ENCODE results near the gene KDM4B. TPM values are rescaled to one million over a fixed set of nuclear protein-coding genes. Genes with fewer than 3 reads are reported as not detected.

KDM4B gene
- polyA plus RNA-seq, 3 donors, result 6.4 to 22.7 (median 12.7) TPM

DNA sequence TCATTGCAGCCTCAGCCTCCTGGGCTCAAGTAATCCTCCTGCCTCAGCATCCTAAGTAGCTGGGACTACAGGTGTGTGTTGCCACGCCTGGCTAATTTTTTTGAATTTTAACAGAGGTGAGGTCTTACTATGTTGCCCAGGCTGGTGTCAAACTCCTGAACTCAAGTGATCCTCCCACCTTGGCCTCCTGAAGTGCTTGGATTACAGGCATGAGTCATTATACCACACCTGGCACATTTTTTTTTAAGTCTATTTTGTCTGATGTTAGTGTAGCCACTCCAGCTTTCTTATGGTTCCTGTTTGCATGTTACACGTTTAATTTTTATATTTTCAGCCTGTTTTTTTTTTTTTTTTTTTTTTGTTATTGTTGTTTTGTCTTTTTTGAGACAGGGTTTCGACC, 24.8 kb downstream of the KDM4B start:
- Histone ChIP-seq H3K79me2 (ENCODE audit: insufficient read depth, low read length) (peaks cover 92% of the 10 kb centered on the region), H4K20me1 (ENCODE audit: insufficient read depth, low read length) (peaks cover 100% of the 10 kb centered on the region), H3K4me3 (replicated peaks in 1 of 3; ENCODE audit: low read depth in 2 of 3, low read length in 3 of 3) (no peak overlapping the region), H3K27me3 (ENCODE audit: control insufficient read depth in 2 of 2, insufficient read depth in 2 of 2, low read length in 2 of 2) (no peaks in the 10 kb centered on the region), H3K36me3 (replicated peaks in 1 of 2; ENCODE audit: control insufficient read depth in 1 of 2, insufficient read depth in 2 of 2, low read length in 2 of 2) (peaks cover 14 to 33% of the 10 kb centered on the region in 2 donors), H3K9me3 (replicated peaks in 1 of 2; ENCODE audit: control insufficient read depth in 1 of 2, insufficient read depth in 1 of 2, low read length in 2 of 2) (peaks cover 0 to 6% of the 10 kb centered on the region in 2 donors), H3K27ac (ENCODE audit: low read depth in 1 of 2, low read length in 2 of 2) (no peak overlapping the region), H3K4me2 (replicated peaks; ENCODE audit: extremely low read depth, low read length, poor library complexity, severe bottlenecking) (no peak overlapping the region), H3K9ac (ENCODE audit: insufficient read depth, low read length, poor library complexity, severe bottlenecking) (no peak overlapping the region), H3K4me1 (ENCODE audit: control insufficient read depth in 1 of 2, insufficient read depth in 2 of 2, low read length in 2 of 2) (no peaks in the 10 kb centered on the region), H2AFZ (ENCODE audit: insufficient read depth, low read depth, low read length, poor library complexity, severe bottlenecking) (no peak overlapping the region)
- TF ChIP-seq, protein P1, sequence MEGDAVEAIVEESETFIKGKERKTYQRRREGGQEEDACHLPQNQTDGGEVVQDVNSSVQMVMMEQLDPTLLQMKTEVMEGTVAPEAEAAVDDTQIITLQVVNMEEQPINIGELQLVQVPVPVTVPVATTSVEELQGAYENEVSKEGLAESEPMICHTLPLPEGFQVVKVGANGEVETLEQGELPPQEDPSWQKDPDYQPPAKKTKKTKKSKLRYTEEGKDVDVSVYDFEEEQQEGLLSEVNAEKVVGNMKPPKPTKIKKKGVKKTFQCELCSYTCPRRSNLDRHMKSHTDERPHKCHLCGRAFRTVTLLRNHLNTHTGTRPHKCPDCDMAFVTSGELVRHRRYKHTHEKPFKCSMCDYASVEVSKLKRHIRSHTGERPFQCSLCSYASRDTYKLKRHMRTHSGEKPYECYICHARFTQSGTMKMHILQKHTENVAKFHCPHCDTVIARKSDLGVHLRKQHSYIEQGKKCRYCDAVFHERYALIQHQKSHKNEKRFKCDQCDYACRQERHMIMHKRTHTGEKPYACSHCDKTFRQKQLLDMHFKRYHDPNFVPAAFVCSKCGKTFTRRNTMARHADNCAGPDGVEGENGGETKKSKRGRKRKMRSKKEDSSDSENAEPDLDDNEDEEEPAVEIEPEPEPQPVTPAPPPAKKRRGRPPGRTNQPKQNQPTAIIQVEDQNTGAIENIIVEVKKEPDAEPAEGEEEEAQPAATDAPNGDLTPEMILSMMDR (IDR thresholded peaks at IDR 0.05), result no peak
- WGBS (ENCODE audit: insufficient coverage), result 80% methylated on average over 1 of the region's 3 CpGs
- Mint-ChIP-seq H3K4me3 (no peak overlapping the region), H3K9me3 (peaks cover 0 to 11% (median 0%) of the 10 kb centered on the region in 7 donors), H3K4me1 (no peaks in the 10 kb centered on the region), H3K36me3 (peaks cover 34 to 46% of the 10 kb centered on the region in 2 donors), H3K27ac (peak overlapping the region in 1 of 7 donors; percentile 61), H3K27me3 (ENCODE audit: low read depth in 3 of 3) (peaks cover 0 to 2% (median 0%) of the 10 kb centered on the region in 3 donors)
- intact Hi-C loops (cut with micrococcal nuclease), result no loop called here
- no peak for DNase-seq

DNA sequence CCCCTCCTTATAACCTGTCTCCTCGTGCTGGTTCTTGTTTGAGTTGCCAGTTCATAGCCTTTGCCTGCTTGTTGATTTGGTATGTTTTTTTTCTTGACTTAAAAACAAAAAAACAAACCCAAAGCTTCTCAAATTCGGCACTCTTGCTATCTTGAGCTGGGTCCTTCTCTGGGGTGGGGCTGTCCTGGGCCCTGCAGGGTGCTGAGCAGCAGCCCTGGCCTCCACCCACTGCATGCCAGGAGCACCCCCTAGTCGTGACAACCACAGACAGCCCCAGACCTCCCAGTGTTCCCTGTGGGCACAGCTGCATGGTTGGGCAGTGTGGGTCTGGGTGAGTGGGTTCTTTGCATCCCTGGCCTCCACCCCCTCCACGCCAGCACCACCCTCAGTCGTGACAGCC, 27.8 kb downstream of the KDM4B start:
- Histone ChIP-seq H3K9me3 (replicated peaks in 1 of 2; ENCODE audit: control insufficient read depth in 1 of 2, insufficient read depth in 1 of 2, low read length in 2 of 2) (peaks cover 0 to 3% of the 10 kb centered on the region in 2 donors), H3K27me3 (ENCODE audit: control insufficient read depth in 2 of 2, insufficient read depth in 2 of 2, low read length in 2 of 2) (no peaks in the 10 kb centered on the region), H3K4me1 (ENCODE audit: control insufficient read depth in 1 of 2, insufficient read depth in 2 of 2, low read length in 2 of 2) (no peaks in the 10 kb centered on the region), H2AFZ (ENCODE audit: insufficient read depth, low read depth, low read length, poor library complexity, severe bottlenecking) (no peak overlapping the region), H3K36me3 (replicated peaks in 1 of 2; ENCODE audit: control insufficient read depth in 1 of 2, insufficient read depth in 2 of 2, low read length in 2 of 2) (peaks cover 14 to 38% of the 10 kb centered on the region in 2 donors), H3K79me2 (ENCODE audit: insufficient read depth, low read length) (peaks cover 87% of the 10 kb centered on the region), H4K20me1 (ENCODE audit: insufficient read depth, low read length) (peaks cover 100% of the 10 kb centered on the region), H3K4me3 (replicated peaks in 1 of 3; ENCODE audit: low read depth in 2 of 3, low read length in 3 of 3) (no peak overlapping the region), H3K9ac (ENCODE audit: insufficient read depth, low read length, poor library complexity, severe bottlenecking) (no peak overlapping the region), H3K4me2 (replicated peaks; ENCODE audit: extremely low read depth, low read length, poor library complexity, severe bottlenecking) (no peak overlapping the region), H3K27ac (ENCODE audit: low read depth in 1 of 2, low read length in 2 of 2) (no peak overlapping the region)
- peak overlapping the region in 1 of 2 donors; percentile 2 for H3K4me3 Mint-ChIP-seq
- no peaks in the 10 kb centered on the region for H3K4me1 Mint-ChIP-seq
- no CpG with 5 or more reads among the region's 5 CpGs for WGBS (ENCODE audit: insufficient coverage)
- intact Hi-C loops (cut with micrococcal nuclease), result no loop called here
- TF ChIP-seq, protein P1 (IDR thresholded peaks at IDR 0.05), result no peak
- no peak for DNase-seq
- H3K9me3 Mint-ChIP-seq, result peaks cover 0 to 7% (median under 1%) of the 10 kb centered on the region in 7 donors
- peaks cover 37 to 54% of the 10 kb centered on the region in 2 donors for H3K36me3 Mint-ChIP-seq
- H3K27ac Mint-ChIP-seq, result no peak overlapping the region
- peaks cover 0 to 1% (median 0%) of the 10 kb centered on the region in 3 donors for H3K27me3 Mint-ChIP-seq (ENCODE audit: low read depth in 3 of 3)

Measured in CD14-positive monocyte (primary cell).